K562 (cell line): ENCODE data around the gene TMEM170A. TPM values are rescaled to one million over a fixed set of nuclear protein-coding genes. Genes with fewer than 3 reads are reported as not detected.
"Not testable (repeated sequence)": the region's sequence is repeated elsewhere in the genome, so short reads cannot be mapped to it uniquely, and the experiment has no call there.

ENCODE experiments used
- ATAC-seq: fragments of 200-7000 bp; cut with Tn5 transposase; 3 replicates; pipeline ENCODE4 v1.9.1; 2020; ENCODE audit warnings: moderate library complexity
- BruUV-seq: library from RNA; stranded (reverse); fragments of 400-500 nt; replicated peaks from 2 replicates; lab custom pipeline; 2021; lab: Mats Ljungman, UMichigan
- CTCF ChIA-PET: fragments of 300-600 bp; formaldehyde crosslinking; extraction: SDS; loops from one replicate; lab custom pipeline; 2021; ENCODE audit warnings: low intra/inter-chr PET ratio; lab: Yijun Ruan, JAX
- POLR2A ChIA-PET: fragments of 300-600, 350-650 bp; sonication (Branson Sonifier 250); formaldehyde crosslinking; extraction: SDS; loops from one replicate; lab custom pipeline; 2021; ENCODE audit warnings: antibody characterized with exemption, inconsistent platforms; lab: Yijun Ruan, JAX
- DNase-seq, 4 experiments: peaks; one replicate each; pipeline versions ENCODE4 v3.0.0 to v3.0.0-alpha.2; 2011 to 2018; ENCODE audit warnings: low spot score in 3 of 4, mixed read lengths in 3 of 4; ENCODE audit errors: extremely low read depth in 1 of 4
- FAIRE-seq: peaks from 2 replicates; lab custom pipeline; 2011; peaks lifted over from hg19 to GRCh38; lab: Jason Lieb, UNC
- H2AFZ ChIP-seq: 2 replicates; pipeline ENCODE4 v1.6.0; 2011; ENCODE audit warnings: low read depth, low read length, control low read depth, inconsistent platforms
- H3K27ac ChIP-seq: fragments of 200-600 bp; 3 replicates; pipeline ENCODE4 v1.8.0; 2011; ENCODE audit warnings: low read depth, mild to moderate bottlenecking, control low read depth, inconsistent platforms, low read length, moderate library complexity, mixed read lengths; ENCODE audit errors: extremely low read depth
- H3K27me3 ChIP-seq, 2 experiments: fragments of 300-600 bp in 1 of 2; 2 replicates in 1 of 2; 3 replicates in 1 of 2; pipeline versions ENCODE4 v1.6.0 to v1.8.0; 2011; ENCODE audit warnings: inconsistent platforms in 2 of 2, low read length in 2 of 2, mild to moderate bottlenecking in 1 of 2, mixed read lengths in 1 of 2, moderate library complexity in 1 of 2; ENCODE audit not compliant: control insufficient read depth in 2 of 2, insufficient read depth in 2 of 2
- H3K36me3 ChIP-seq: fragments of 300-600 bp; 3 replicates; pipeline ENCODE4 v1.8.0; 2011; ENCODE audit warnings: mild to moderate bottlenecking, low read length, inconsistent platforms; ENCODE audit not compliant: control insufficient read depth, insufficient read depth
- H3K4me1 ChIP-seq, 2 experiments: fragments of 200-600 bp in 1 of 2; replicated peaks in 1 of 2; 2 replicates in 1 of 2; 3 replicates in 1 of 2; pipeline versions ENCODE4 v1.5.1 to v1.8.0; 2011; ENCODE audit warnings: inconsistent platforms in 2 of 2, low read length in 2 of 2, mild to moderate bottlenecking in 1 of 2, mixed read lengths in 1 of 2, moderate library complexity in 1 of 2; ENCODE audit not compliant: control insufficient read depth in 2 of 2, insufficient read depth in 2 of 2
- H3K4me2 ChIP-seq: 2 replicates; pipeline ENCODE4 v1.6.1; 2011; ENCODE audit warnings: low read length, control low read depth, inconsistent platforms, mixed read lengths; ENCODE audit not compliant: insufficient read depth
- H3K4me3 ChIP-seq: fragments of 200-600 bp; sonication (generic), shearing (Covaris generic); 2 replicates; pipeline ENCODE4 v1.5.1; 2016; ENCODE audit warnings: control low read depth, inconsistent platforms
- H3K79me2 ChIP-seq: fragments of 200-600 bp; 3 replicates; pipeline ENCODE4 v1.8.0; 2011; ENCODE audit warnings: low read length, inconsistent platforms; ENCODE audit not compliant: control insufficient read depth, insufficient read depth
- H3K9ac ChIP-seq, 2 experiments: 2 replicates each; pipeline versions ENCODE4 v1.6.0 to v1.6.1; 2011; ENCODE audit warnings: low read depth in 2 of 2, low read length in 2 of 2, control low read depth in 1 of 2, inconsistent platforms in 1 of 2, mild to moderate bottlenecking in 1 of 2, mixed read lengths in 1 of 2; ENCODE audit not compliant: insufficient read depth in 1 of 2
- H3K9me1 ChIP-seq: one replicate; pipeline ENCODE4 v1.6.0; 2011; ENCODE audit warnings: inconsistent platforms, mild to moderate bottlenecking, low read length, moderate library complexity; ENCODE audit not compliant: control insufficient read depth, insufficient read depth
- H3K9me3 ChIP-seq: replicated peaks from 2 replicates; pipeline ENCODE4 v1.5.1; 2011; ENCODE audit warnings: low read depth, low read length, inconsistent platforms; ENCODE audit not compliant: control insufficient read depth, insufficient read depth
- H4K20me1 ChIP-seq: replicated peaks from 2 replicates; pipeline ENCODE4 v1.6.1; 2011; ENCODE audit warnings: low read length, inconsistent platforms, mixed read lengths; ENCODE audit not compliant: control insufficient read depth, insufficient read depth
- MEIS2 ChIP-seq: fragments of 450-650 bp; IDR thresholded peaks from 2 replicates; pipeline ENCODE4 v1.6.1; 2014; ENCODE audit warnings: mild to moderate bottlenecking; ENCODE audit not compliant: partially characterized antibody
- NFIC ChIP-seq: fragments of 450-650 bp; IDR thresholded peaks from 2 replicates; pipeline ENCODE4 v1.6.1; 2017; ENCODE audit warnings: mild to moderate bottlenecking, inconsistent platforms
- PBX2 ChIP-seq, 2 experiments: IDR thresholded peaks in 1 of 2; conservative IDR thresholded peaks in 1 of 2; 2 replicates each; pipeline ENCODE4 v1.6.1; 2016; ENCODE audit warnings: low read depth in 2 of 2, mild to moderate bottlenecking in 1 of 2, missing compliant biosample characterization in 1 of 2, missing genetic modification characterization in 1 of 2, moderate library complexity in 1 of 2
- WGBS: fragments of 100-300 bp; shearing (Covaris generic); methylation state at CpG from one replicate; pipeline ENCODE4 v1.1.6; 2016; ENCODE audit warnings: low coverage, mixed read lengths; ENCODE audit not compliant: insufficient coverage; ENCODE audit errors: missing lambda C conversion rate; 5-methylcytosine and 5-hydroxymethylcytosine counted together
- in situ Hi-C: fragments of 300-500 bp; cut with MboI; formaldehyde crosslinking; loops from 4 replicates; pipeline ENCODE4 v1.15.0; 2018; ENCODE audit warnings: inconsistent platforms, mixed read lengths
- intact Hi-C: fragments of 100-400 bp; cut with micrococcal nuclease; formaldehyde crosslinking; loops from 2 replicates; pipeline ENCODE4 v1.14.2; 2022
- polyA plus RNA-seq, 8 experiments: library from polyadenylated mRNA; depleted of rRNA in 4 of 8; stranded (reverse) in 5 of 8; unstranded in 3 of 8; fragments of >200 nt; fragmentation: Nextera tagmentation in 2 of 8; fragmentation: Illumina TruSeq in 1 of 8; extraction: Ambion mirVana in 2 of 8; extraction: Trizol in 1 of 8; gene quantifications; 2 replicates each; pipeline versions ENCODE4 v1.2.1 to v1.2.3, GENCODE V29; 2011 to 2014; ENCODE audit warnings: inconsistent platforms in 1 of 8, missing spikeins in 1 of 8
- total RNA-seq, 7 experiments: library from RNA; depleted of rRNA in 6 of 7; stranded (reverse); fragments of >200 nt in 6 of 7; fragmentation: Illumina TruSeq in 2 of 7; extraction: Trizol in 2 of 7; gene quantifications; 2 replicates each; pipeline versions ENCODE4 v1.2.1 to v1.2.3, GENCODE V29; 2011 to 2021; ENCODE audit warnings: low replicate concordance in 1 of 7

TMEM170A gene
- total and polyA plus RNA-seq, 9 of the 15 experiments (the other 6 are each of a cell fraction or from before 2014, with no cell fraction given), result 6.1 to 30.2 (median 15.0) TPM

GRCh38 chr16:75498605-75499322, 34.3 kb upstream of the TMEM170A start:
- WGBS, result 6% methylated on average over 7 of the region's 13 CpGs
- intact Hi-C loops; H3K9ac ChIP-seq; H3K27ac ChIP-seq; in situ Hi-C loops; H4K20me1 ChIP-seq; H3K79me2 ChIP-seq; BruUV-seq; POLR2A ChIA-PET; CTCF ChIA-PET; H3K4me2 ChIP-seq; H3K36me3 ChIP-seq; H3K9me1 ChIP-seq; H3K4me3 ChIP-seq; H3K9me3 ChIP-seq; FAIRE-seq; H2AFZ ChIP-seq; DNase-seq; TF ChIP-seq PBX2 (CRISPR knock-in tag; IDR thresholded peaks at IDR 0.05; ENCODE audit: low read depth): not testable (repeated sequence)
- peak; percentile 42; the same call in 2 of the 3 replicates for ATAC-seq
- Histone ChIP-seq H3K27me3 (peaks cover 10 to 36% of the 10 kb centered on the region in 2 experiments; a peak in 4 of 5 replicates), H3K4me1 (peaks cover 0 to 13% of the 10 kb centered on the region in 2 experiments; a peak in 2 of 5 replicates)
- TF ChIP-seq PBX2 (tag; conservative IDR thresholded peaks at IDR 0.05; ENCODE audit: low read depth), result peak; percentile 77
- peak; percentile 76 for TF ChIP-seq MEIS2
- peak; percentile 71 for TF ChIP-seq NFIC
